ENCODE results near the gene STKLD1.
"Not testable (repeated sequence)": the region's sequence is repeated elsewhere in the genome, so short reads cannot be mapped to it uniquely, and the experiment has no call there.

STKLD1 gene

DNA sequence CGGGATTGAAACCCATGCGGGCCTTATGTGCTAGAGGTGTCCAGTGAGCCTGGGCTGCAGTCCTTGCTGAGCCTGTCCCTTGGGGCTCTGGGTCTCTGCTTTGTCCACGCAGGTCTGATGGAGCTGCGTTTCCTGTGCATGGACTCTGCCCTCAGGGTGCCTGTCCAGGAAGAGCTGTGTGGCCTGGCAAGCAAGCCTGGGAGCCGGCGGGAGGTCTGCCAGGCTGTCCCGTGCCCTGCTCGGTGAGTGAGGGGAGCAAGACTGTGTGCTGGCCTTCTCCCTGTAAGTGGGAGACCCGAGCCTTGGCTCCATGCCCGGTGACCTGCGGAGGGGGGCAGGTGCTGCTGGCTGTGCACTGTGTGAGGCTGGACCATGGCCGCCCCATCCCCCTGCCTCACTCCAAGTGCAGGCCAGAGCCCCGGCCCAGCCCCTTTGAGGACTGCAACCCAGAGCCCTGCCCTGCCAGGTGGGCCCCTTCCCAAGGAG lies 72.4 kb downstream of the STKLD1 start:
- TF ChIP-seq PAX5 (IDR thresholded peaks at IDR 0.05; ENCODE audit: insufficient read depth, low read length, severe bottlenecking) (no peak), SPI1 (IDR thresholded peaks at IDR 0.05; ENCODE audit: low read depth, low read length) (no peak), POU2F2 (IDR thresholded peaks at IDR 0.05; ENCODE audit: low read depth, low read length) (no peak), TAF1 (IDR thresholded peaks at IDR 0.05; ENCODE audit: low read depth, low read length) (no peak), POLR2A (IDR thresholded peaks at IDR 0.05; ENCODE audit: low read depth, low read length) (no peak), POLR2AphosphoS5 (IDR thresholded peaks at IDR 0.05; ENCODE audit: low read depth, low read length) (no peak)
- no peak for DNase-seq (ENCODE audit: insufficient read length, low spot score)
- FAIRE-seq: no peak

DNA sequence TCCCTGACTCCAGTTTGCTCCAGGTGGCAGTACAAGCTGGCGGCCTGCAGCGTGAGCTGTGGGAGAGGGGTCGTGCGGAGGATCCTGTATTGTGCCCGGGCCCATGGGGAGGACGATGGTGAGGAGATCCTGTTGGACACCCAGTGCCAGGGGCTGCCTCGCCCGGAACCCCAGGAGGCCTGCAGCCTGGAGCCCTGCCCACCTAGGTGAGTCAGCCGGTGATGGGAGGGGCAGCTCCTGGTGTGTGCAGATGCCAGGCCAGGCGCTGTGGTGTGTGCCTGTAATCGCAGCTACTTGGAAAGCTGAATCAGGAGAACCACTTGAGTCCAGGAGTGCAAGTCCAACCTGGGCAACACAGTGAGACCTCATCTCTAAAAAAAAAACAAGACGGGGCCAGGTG lies 73.6 kb downstream of the STKLD1 start:
- FAIRE-seq (no peak), DNase-seq (ENCODE audit: insufficient read length, low spot score) (no peak)
- TF ChIP-seq POLR2A (IDR thresholded peaks at IDR 0.05; ENCODE audit: low read depth, low read length) (no peak), TAF1 (IDR thresholded peaks at IDR 0.05; ENCODE audit: low read depth, low read length) (no peak), POLR2AphosphoS5 (IDR thresholded peaks at IDR 0.05; ENCODE audit: low read depth, low read length) (no peak), PAX5 (IDR thresholded peaks at IDR 0.05; ENCODE audit: insufficient read depth, low read length, severe bottlenecking) (no peak), POU2F2 (IDR thresholded peaks at IDR 0.05; ENCODE audit: low read depth, low read length) (no peak), SPI1 (IDR thresholded peaks at IDR 0.05; ENCODE audit: low read depth, low read length) (no peak)

DNA sequence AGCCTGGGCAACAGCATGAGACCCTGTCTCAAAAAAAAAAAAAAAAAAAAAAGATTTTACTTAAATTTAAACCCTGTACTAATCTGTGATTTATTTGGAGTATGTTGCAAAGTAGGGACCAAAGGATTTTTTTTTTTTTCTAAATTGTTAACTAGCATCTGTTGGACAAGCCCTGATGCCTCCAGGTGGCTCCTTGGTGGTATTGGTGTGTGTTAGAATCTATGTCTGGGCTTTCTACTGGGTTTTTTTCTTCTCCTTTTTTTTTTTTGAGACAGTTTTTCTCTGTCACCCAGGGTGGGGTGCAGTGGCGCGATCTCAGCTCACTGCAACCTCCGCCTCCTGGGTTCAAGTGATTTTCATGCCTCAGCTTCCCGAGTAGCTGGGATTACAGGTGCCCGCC lies 75.7 kb downstream of the STKLD1 start:
- not testable (repeated sequence) for FAIRE-seq; DNase-seq (ENCODE audit: insufficient read length, low spot score)

DNA sequence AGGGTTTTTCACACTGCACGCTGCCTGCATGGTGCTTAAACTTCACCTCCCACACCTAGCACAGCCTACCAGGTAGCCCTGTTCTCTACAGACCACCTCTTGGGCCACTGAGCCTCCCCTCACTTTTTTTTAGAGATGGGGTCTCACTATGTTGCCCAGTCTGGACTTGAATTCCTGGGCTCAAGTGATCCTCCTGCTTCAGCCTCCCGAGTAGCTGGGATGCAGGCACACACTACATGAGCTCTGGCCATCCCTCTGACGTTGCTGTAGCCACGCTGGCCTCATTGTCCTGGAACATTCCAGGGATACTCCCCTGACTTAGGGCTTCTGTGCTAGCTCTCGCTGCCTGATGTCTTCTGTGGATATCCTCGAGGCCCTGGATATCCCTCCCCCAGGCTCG lies 76.4 kb downstream of the STKLD1 start:
- TF ChIP-seq POU2F2 (IDR thresholded peaks at IDR 0.05; ENCODE audit: low read depth, low read length): no peak
- TF ChIP-seq POLR2A (IDR thresholded peaks at IDR 0.05; ENCODE audit: low read depth, low read length): no peak
- no peak for TF ChIP-seq TAF1 (IDR thresholded peaks at IDR 0.05; ENCODE audit: low read depth, low read length)
- no peak for TF ChIP-seq POLR2AphosphoS5 (IDR thresholded peaks at IDR 0.05; ENCODE audit: low read depth, low read length)
- no peak for TF ChIP-seq SPI1 (IDR thresholded peaks at IDR 0.05; ENCODE audit: low read depth, low read length)
- TF ChIP-seq PAX5 (IDR thresholded peaks at IDR 0.05; ENCODE audit: insufficient read depth, low read length, severe bottlenecking): no peak

DNA sequence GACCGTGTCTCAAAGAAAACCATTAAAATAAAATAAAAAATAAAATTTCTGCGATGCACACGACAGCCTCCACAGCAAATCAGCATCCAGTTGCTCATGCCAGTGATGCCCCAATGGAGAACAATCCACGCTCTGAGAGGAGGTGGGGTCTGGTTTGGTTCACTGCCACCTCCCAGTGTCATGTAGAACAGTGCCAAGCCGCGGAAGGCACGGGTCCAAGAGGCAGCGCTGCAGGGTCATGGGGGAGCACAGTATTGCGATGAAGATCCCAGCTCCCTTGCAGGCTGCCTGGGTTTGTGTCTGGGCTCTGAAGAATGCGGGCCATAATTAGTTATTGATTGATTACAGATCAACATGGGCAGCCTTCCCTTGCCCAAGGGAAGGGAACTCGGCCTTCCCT lies 77.5 kb downstream of the STKLD1 start:
- DNase-seq (ENCODE audit: insufficient read length, low spot score) (no peak), FAIRE-seq (no peak)
- TF ChIP-seq POU2F2 (IDR thresholded peaks at IDR 0.05; ENCODE audit: low read depth, low read length) (no peak), PAX5 (IDR thresholded peaks at IDR 0.05; ENCODE audit: insufficient read depth, low read length, severe bottlenecking) (no peak), SPI1 (IDR thresholded peaks at IDR 0.05; ENCODE audit: low read depth, low read length) (no peak), POLR2A (IDR thresholded peaks at IDR 0.05; ENCODE audit: low read depth, low read length) (no peak), TAF1 (IDR thresholded peaks at IDR 0.05; ENCODE audit: low read depth, low read length) (no peak), POLR2AphosphoS5 (IDR thresholded peaks at IDR 0.05; ENCODE audit: low read depth, low read length) (no peak)

More for the DNA sequence above, 76.4 kb downstream of the STKLD1 start:
- no peak for FAIRE-seq
- DNase-seq (ENCODE audit: insufficient read length, low spot score): no peak

- no peak for DNase-seq (ENCODE audit: insufficient read length, low spot score)
- FAIRE-seq: no peak
- TF ChIP-seq POLR2A (IDR thresholded peaks at IDR 0.05; ENCODE audit: low read depth, low read length): no peak
- TF ChIP-seq POU2F2 (IDR thresholded peaks at IDR 0.05; ENCODE audit: low read depth, low read length): no peak
- TF ChIP-seq POLR2AphosphoS5 (IDR thresholded peaks at IDR 0.05; ENCODE audit: low read depth, low read length): no peak
- TF ChIP-seq TAF1 (IDR thresholded peaks at IDR 0.05; ENCODE audit: low read depth, low read length): no peak
- no peak for TF ChIP-seq SPI1 (IDR thresholded peaks at IDR 0.05; ENCODE audit: low read depth, low read length)
- TF ChIP-seq PAX5 (IDR thresholded peaks at IDR 0.05; ENCODE audit: insufficient read depth, low read length, severe bottlenecking): no peak
Observed at GRCh38 chr9:133454325-133454724, 78.2 kb downstream of the STKLD1 start.

- TF ChIP-seq TAF1 (IDR thresholded peaks at IDR 0.05; ENCODE audit: low read depth, low read length): no peak
- no peak for TF ChIP-seq SPI1 (IDR thresholded peaks at IDR 0.05; ENCODE audit: low read depth, low read length)
- TF ChIP-seq POU2F2 (IDR thresholded peaks at IDR 0.05; ENCODE audit: low read depth, low read length): no peak
- TF ChIP-seq PAX5 (IDR thresholded peaks at IDR 0.05; ENCODE audit: insufficient read depth, low read length, severe bottlenecking): no peak
- no peak for TF ChIP-seq POLR2A (IDR thresholded peaks at IDR 0.05; ENCODE audit: low read depth, low read length)
- TF ChIP-seq POLR2AphosphoS5 (IDR thresholded peaks at IDR 0.05; ENCODE audit: low read depth, low read length): no peak
- no peak for DNase-seq (ENCODE audit: insufficient read length, low spot score)
- no peak for FAIRE-seq
Observed at GRCh38 chr9:133454943-133455673, 78.9 kb downstream of the STKLD1 start.

All from GM12891 (cell line).